Activated naive CD4-positive, alpha-beta T cell (primary cell): ENCODE data around the gene OTOL1.
"Not testable (repeated sequence)": the region's sequence is repeated elsewhere in the genome, so short reads cannot be mapped to it uniquely, and the experiment has no call there.

ENCODE experiments used
- DNase-seq, 4 experiments: peaks; one replicate each; lab custom pipeline; 2025; lab: John Stamatoyannopoulos, UW

Gene OTOL1

DNA sequence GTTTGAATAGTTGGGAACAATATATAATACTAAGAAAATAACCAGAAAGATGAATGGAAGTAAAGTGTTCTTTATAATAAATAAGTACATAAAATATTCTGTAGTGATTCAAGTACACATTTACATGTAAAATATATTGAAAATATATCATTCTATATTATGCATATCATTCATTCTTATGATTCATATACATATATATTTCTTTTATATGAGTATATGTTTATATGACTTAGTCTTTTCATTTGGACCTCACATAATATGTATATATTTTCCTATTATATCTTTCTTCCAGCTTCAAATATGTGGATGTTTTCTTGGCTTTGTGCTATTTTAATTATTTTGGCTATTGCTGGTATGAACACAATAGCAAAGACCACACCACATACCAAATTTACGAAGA lies at the start of gene OTOL1:
TSS of gene OTOL1 (plus strand) at position 301 of the 400 bp plus-strand sequence. CDS start at position 301, 0 bp downstream.
- DNase-seq, result no peak

DNA sequence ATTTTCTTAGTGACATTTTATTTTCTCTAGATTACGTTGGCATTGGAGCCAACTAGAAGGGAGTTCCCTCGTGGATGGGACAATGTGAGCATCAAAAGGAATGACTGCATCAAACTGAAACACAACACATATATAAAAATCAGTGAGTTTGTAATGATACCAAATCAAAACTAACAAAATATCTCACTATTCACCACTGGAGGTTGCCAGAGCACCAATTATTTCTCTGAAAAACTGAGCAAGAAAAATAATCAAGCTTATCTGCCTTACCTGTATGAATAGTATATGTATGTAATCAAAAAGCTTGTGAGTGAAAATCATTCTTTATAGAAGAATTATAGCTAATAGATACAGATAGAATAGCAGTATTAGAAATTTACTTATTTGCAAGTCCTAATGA lies 46.8 kb upstream of the OTOL1 start:
- no peak for DNase-seq

- no peak for DNase-seq
These were observed 44.4 kb upstream of the OTOL1 start for GRCh38 chr3:161452179-161452578.

GRCh38 chr3:161454615-161455014 lies 42.0 kb upstream of the OTOL1 start:
- no peak for DNase-seq

DNA sequence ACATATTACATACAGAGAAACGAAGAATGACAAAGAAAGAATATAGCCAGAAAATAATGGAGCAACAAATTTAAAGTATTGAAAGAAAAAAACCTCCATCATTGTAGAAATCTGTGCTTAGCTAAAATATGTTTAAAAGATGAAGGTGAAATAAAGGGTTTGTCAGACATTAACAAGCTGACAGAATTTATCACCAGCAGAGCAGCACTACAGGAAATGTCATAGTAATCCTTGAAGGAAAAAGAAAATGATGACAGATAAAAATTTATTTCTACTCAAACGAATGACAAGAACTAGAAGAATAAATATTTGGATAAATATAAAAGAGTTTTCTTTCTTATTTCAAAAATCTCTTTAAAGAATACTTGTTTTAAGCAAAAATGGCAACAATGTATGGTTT lies 40.6 kb upstream of the OTOL1 start:
- no peak for DNase-seq

- DNase-seq, result no peak
These were observed 34.5 kb upstream of the OTOL1 start for GRCh38 chr3:161462138-161462537.

DNA sequence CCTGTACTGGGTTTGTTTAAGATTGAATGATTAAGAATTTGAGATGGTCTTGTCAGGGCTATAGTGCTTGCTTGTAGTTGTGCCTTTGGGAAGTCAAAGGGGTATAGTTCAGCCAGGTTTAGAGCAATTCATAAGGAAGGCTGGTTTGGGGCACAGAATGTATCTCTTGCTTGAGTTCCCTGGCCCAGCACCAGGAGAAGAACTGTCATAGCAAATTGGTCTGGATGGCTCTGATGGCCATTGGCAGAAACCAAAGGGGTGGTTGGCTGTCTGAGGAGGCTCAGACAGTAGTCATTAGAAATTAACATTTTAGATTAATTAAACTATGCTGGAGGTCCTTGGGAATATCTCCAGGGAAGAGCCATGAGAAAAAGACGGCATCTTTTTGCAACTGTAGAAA lies 25.4 kb upstream of the OTOL1 start:
- DNase-seq, result no peak

- DNase-seq, result no peak
These were observed 22.5 kb upstream of the OTOL1 start for GRCh38 chr3:161474139-161474538.

GRCh38 chr3:161474741-161475140 lies 21.9 kb upstream of the OTOL1 start:
- DNase-seq, result no peak

- DNase-seq, result no peak
These were observed 21.4 kb upstream of the OTOL1 start for GRCh38 chr3:161475206-161475605.

DNA sequence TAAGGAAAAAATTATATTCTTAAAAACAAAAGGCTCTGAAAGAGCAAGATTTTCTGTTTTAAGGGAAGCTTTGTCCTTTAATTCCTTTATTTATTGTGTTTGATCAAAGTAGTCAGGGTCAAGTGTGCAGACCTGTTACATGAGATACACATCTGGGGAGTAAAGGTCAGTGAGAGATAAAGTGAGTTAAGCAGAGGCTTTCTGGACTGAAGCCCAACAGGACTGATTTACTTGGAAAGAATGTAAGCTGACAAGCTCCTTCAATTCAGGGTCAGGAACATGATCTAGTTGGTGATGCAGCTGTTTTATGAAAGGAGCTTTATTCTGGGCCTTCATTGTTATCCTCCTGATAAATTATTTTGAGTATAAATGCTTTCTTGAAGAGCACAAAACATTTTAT lies 20.7 kb upstream of the OTOL1 start:
- no peak for DNase-seq

DNA sequence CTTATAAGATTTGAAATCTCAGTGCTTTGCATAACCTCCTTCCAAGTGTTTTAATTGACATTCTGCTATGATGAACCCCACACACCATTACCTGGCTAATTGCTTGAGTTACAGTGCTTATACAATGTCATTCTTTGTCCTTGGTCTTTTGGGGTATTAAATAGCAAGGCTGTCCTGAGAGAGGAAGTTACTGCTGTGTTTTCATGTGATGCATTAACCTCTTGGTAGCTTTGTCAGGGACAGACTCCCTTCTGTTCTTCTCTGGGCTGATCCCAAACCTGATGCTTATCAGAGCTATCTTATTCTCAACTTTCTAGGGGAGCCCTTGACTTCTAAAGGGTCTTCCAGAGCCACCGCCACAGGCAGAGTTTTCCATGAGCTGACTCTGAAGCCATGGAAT lies 12.4 kb upstream of the OTOL1 start:
- no peak for DNase-seq

DNA sequence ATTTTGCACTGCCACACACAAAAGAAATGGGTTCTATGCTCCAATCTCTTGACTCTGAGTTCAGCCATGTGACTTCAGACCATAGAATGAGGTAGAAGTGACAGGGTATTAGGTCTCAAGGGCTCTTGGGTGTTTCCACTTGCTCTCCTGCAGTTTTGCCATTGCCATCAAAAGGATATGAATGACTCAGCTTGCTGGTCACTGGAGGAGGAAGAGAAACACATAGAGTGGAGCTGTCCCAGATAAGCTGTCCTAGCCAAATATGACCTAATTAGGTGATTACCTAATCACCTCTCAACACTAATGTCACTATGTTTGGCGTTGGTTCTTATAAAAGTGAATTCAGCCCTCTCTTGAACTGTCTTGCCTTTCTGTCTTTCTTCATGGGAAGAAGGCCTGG lies 8.3 kb upstream of the OTOL1 start:
- DNase-seq, result not testable (repeated sequence)

GRCh38 chr3:161489395-161489794 lies 7.2 kb upstream of the OTOL1 start:
- no peak for DNase-seq

DNA sequence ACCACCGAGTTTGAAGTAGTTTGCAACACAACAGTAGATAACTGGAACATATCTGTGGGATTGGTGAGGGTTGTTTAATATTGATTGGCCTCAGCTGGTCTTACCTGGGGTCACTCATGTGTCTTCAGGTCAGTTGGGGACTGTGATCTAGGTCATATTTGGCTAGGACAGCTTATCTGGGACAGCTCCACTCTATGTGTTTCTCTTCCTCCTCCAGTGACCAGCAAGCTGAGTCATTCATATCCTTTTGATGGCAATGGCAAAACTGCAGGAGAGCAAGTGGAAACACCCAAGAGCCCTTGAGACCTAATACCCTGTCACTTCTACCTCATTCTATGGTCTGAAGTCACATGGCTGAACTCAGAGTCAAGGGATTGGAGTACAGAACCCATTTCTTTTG lies 5.8 kb upstream of the OTOL1 start:
- DNase-seq, result not testable (repeated sequence)

DNA sequence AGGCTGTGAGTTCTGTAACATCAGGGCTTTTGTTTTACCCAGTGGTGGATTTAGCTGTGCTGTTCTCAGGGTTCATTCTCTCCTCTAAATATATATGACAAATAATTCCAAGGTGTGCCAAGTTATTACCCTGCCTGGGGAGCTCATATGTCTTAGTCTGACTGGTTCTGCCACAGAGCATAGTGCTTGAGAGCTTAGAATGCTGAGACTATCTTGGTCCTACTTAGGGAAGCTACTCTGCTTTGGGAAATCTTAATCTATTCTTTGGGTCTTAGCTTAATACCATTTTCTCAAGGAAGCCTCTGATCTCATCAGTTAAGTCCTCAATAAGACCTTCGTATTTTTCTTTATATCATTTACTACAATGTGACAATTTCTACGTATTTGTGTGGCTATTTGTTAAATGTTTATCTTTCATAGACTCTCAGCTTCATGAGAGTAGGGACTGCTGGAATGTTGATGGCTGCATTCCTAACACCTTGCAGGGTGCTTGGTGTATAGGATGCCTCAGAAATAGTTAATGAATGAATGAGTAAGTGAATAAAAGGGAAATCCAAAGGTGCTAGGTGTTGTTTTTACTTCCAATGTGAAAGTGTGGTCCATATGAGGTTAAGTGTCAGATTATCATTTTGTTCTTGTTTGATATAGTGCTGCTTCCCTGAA lies 1.8 kb downstream of the OTOL1 start:
- no peak for DNase-seq

DNA sequence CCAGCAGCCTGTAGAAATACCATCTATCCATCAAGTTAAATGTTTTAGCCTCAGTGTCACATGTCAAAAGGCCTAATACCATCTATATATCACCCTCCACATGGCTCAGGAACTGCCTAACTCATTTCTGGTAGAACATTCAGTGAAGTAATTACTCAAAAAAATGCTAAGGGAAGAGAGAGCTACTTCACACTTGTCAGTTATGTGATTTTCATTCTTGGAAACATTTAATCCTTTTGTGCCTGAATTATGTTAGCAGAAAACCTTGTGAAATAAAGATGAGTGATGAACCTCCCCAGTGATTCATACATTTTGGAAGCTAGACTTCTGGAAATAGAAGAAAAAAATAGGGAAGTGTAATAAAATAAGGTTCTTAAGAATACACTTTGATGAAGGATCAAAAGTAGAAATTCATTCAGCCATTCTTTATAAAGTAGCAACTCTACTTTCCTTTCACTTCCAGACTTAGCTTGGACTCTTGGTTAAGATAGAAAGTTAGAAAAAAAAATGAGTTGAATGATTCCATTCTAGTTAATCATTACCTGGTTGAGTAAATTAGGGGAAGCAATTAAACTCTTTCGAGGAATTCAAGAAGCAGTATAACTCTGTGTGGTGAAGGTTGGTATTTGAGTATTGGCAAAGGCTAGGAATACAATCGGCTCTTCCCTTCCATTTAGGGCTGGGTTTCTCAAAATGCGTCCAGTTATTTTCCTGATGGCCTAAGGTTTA lies 3.6 kb downstream of the OTOL1 start:
- DNase-seq, result no peak

- DNase-seq, result no peak
These were observed 6.7 kb downstream of the OTOL1 start for GRCh38 chr3:161503271-161503670.

- no peak for DNase-seq
These were observed 12.4 kb downstream of the OTOL1 start for GRCh38 chr3:161508852-161509477.

DNA sequence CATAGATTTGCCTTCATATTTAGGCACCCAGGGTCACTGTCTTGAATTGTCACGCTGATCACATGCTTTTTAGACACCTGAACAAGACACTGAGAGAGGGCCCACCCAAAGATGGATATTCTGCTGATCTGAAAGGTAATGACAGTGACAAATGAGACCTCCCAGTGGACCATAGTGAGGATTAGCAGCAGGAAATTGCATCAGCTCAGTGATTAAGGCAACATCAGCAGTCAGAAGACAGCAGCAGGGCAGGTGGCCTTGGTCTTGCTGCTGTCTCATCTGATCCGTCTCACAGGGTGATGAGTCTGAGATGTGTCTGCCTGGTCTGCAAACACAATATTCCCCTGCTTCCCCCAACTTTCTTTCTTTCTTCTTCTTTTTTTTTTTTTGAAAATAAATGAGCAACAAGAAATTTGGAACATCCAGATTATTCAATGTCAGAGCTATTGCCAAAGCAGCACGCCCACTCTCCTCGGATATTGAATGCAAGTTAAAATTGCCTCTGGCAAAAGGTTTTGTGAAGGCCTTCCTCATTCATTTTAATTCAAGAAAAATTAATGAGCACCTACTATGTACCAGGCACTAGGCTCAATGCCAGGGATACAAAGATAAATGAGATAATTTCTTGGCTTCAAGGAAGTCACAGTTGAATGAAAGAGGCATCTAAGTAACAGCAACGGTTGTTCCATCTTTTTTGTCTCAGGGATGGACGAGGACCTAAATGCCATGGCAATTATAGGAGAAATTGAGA lies 14.1 kb downstream of the OTOL1 start:
- DNase-seq, result no peak

DNA sequence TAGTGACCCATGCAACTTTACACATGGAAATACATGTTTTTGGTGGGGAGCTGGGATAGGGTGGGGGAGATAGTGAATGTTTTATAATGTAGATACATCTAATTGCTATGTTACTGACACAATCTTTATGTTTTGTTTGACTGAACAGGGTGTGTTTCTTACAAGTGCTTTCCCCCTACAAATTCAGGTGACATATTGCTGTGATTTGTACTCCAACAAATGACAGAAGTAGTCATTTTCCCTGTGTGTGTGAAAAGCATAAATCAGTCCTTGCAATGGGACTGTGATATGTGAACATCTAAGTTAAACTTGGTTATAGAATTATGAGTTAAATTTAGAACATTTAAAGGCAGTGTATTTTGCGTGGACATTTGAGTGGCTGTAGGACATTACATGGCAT lies 27.3 kb downstream of the OTOL1 start:
- no peak for DNase-seq

DNA sequence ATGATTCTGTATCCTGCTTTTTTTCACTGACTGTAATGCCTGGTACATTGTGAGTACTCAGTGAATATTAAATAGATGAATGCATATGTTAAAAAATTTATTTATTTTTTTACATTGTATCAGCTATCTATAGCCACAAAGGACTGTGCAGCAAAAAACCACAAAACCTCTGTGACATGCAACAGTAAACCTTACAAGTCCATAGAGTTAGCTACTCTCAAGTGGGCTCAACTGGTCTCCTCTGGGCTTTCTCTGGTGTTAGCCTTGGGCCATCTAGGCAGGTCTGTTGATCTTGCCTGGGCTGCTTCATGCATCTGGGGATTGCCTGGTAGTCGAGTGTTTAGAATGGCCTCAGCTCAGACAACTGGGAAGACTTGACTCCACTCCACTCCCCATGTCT lies 35.3 kb downstream of the OTOL1 start:
- DNase-seq, result no peak

DNA sequence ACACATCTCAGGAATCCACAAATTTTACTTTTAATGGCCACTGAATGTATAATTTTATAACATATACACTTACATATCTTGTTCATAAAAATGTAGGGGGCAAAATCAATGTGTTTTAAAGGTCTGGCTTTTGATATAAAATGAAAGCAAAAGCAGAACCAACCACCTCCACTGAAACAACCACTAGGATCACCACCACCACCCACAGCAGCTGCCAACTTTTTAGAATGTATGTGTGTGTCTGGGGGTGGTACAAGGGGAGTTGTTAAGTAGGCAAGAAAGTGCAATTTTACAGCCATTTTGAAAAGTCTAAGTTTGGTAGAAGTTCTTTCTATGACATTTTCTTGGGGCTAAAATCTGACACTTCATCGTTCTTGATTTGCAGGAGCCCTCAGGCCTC lies 44.0 kb downstream of the OTOL1 start:
- no peak for DNase-seq
